Liver (tissue), 2 donors: ENCODE measurements around the gene CSAD.

Source experiments
- CTCF ChIP-seq: fragments of 150-350 bp; IDR thresholded peaks from 2 replicates; pipeline ENCODE4 v1.5.1; 2017; ENCODE audit warnings: improper control_type of control experiment, low read depth, low read length; ENCODE audit not compliant: missing input control
- FOXA1 ChIP-seq: IDR thresholded peaks from 2 replicates; pipeline ENCODE4 v1.6.1; 2016; ENCODE audit warnings: antibody characterized with exemption
- donor health status: healthy.

DNA sequence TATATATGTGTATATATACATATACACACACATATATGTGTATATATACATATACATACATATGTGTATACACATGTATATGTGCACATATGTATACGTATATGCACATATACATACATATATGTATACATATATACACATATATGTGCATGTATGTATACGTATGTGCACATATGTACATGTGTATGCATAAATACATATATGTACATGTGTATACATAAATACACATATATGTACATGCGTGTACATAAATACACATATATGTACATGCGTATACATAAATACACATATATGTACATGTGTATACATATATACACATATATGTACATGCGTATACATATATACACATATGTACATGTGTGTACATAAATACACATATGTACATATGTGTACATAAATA is 33.5 kb downstream of the CSAD start:
- TF ChIP-seq FOXA1 (no peak), CTCF (no peak)
